H1 (cell line): ENCODE measurements around the gene LDHB. TPM values are rescaled to one million over a fixed set of nuclear protein-coding genes. Genes with fewer than 3 reads are reported as not detected.

Experiments
- CBX8 ChIP-seq: fragments of 300-800, 300-1000 bp; sonication (generic); IDR thresholded peaks from 2 replicates; pipeline ENCODE4 v1.7.1; 2016; ENCODE audit warnings: low read depth, low read length, borderline replicate concordance
- CREB1 ChIP-seq: IDR thresholded peaks from 2 replicates; pipeline ENCODE4 v1.6.1; 2012; ENCODE audit warnings: inconsistent platforms
- HDAC2 ChIP-seq, 2 experiments: fragments of 300-600 bp in 1 of 2; sonication (generic) in 1 of 2; IDR thresholded peaks; 2 replicates each; pipeline ENCODE4 v1.6.1; 2011 to 2012; ENCODE audit warnings: low read depth in 2 of 2, low read length in 2 of 2, mild to moderate bottlenecking in 2 of 2, moderate library complexity in 2 of 2, borderline replicate concordance in 1 of 2, inconsistent platforms in 1 of 2
- POLR2A ChIP-seq, 2 experiments: IDR thresholded peaks; 1 replicate in 1 of 2; 2 replicates in 1 of 2; pipeline ENCODE4 v1.6.1; 2011; ENCODE audit warnings: low read depth in 2 of 2, low read length in 2 of 2, mild to moderate bottlenecking in 2 of 2; ENCODE audit errors: control extremely low read depth in 1 of 2
- RFX5 ChIP-seq: IDR thresholded peaks from 2 replicates; pipeline ENCODE4 v1.6.1; 2011; ENCODE audit warnings: low read depth, low read length, improper control_type of control experiment, borderline replicate concordance
- polyA plus RNA-seq, 7 experiments: library from polyadenylated mRNA; depleted of rRNA in 3 of 7; stranded (reverse) in 5 of 7; unstranded in 2 of 7; fragments of >200 nt in 5 of 7; fragments of 200-250 nt in 2 of 7; gene quantifications; 1 replicate in 5 of 7; 2 replicates in 1 of 7; 4 replicates in 1 of 7; pipeline versions ENCODE4 v1.2.1 to v1.2.3, GENCODE V29; 2011 to 2013; ENCODE audit warnings: missing spikeins in 2 of 7, mixed read lengths in 2 of 7
- total RNA-seq: library from RNA; stranded (reverse); fragmentation: NEBNext Ultra II Directional; extraction: Animal tissue kit (Norgen Biotek cat#: 25700); gene quantifications from 2 replicates; pipeline ENCODE4 v1.2.1, GENCODE V29; 2021
- TF ChIP-seq, protein P1 (sequence below): IDR thresholded peaks from 2 replicates; pipeline ENCODE4 v1.6.1; 2012; ENCODE audit warnings: low read length, inconsistent platforms

Gene LDHB
- total and polyA plus RNA-seq, 2 of the 8 experiments (the other 6 are each of a cell fraction or from before 2014, with no cell fraction given) = 1,177 to 1,781 TPM

DNA sequence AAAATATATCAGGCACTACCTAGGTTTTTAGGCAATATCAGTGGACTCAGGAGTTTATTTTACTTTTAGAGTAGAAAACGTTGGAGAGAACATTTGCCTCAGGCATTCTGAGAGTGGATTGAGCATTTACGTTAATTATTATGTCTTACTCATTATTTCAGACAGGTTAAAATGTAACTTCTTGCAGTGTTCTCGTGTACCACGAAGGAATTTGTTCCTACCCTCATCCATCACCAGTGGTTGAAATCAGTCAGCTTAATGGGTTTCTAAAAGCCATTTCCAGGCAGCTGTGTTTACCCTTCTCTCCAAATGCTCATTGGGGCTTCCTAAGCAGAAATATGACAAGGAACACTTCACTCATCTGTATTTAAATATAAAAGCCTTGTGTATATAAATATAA lies 9.1 kb upstream of the LDHB start (continued):
- TF ChIP-seq CREB1 (no peak), CBX8 (no peak), POLR2A (IDR thresholded peaks at IDR 0.05; ENCODE audit: control extremely low read depth in 1 of 2, low read depth in 2 of 2, low read length in 2 of 2) (no peak), HDAC2 (IDR thresholded peaks at IDR 0.05; ENCODE audit: borderline replicate concordance in 1 of 2, low read depth in 2 of 2, low read length in 2 of 2) (no peak), RFX5 (no peak)
- TF ChIP-seq, protein P1, sequence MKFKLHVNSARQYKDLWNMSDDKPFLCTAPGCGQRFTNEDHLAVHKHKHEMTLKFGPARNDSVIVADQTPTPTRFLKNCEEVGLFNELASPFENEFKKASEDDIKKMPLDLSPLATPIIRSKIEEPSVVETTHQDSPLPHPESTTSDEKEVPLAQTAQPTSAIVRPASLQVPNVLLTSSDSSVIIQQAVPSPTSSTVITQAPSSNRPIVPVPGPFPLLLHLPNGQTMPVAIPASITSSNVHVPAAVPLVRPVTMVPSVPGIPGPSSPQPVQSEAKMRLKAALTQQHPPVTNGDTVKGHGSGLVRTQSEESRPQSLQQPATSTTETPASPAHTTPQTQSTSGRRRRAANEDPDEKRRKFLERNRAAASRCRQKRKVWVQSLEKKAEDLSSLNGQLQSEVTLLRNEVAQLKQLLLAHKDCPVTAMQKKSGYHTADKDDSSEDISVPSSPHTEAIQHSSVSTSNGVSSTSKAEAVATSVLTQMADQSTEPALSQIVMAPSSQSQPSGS = no peak
